HG03571 (cell line): ENCODE data around the gene HOXA2.

Experiments used
- ATAC-seq: cut with Tn5 transposase; IDR thresholded peaks from one replicate; pipeline ENCODE4 v1.9.1; 2021; ENCODE audit not compliant: unreplicated experiment

HOXA2 gene

GRCh38 chr7:27126596-27127327 lies 24.3 kb upstream of the HOXA2 start:
- no peak for ATAC-seq

GRCh38 chr7:27125986-27126394 lies 23.5 kb upstream of the HOXA2 start:
- ATAC-seq = no peak

GRCh38 chr7:27124902-27125689 lies 22.6 kb upstream of the HOXA2 start:
- ATAC-seq = no peak

GRCh38 chr7:27124096-27124901 lies 21.8 kb upstream of the HOXA2 start:
- no peak for ATAC-seq

- no peak for ATAC-seq
These were observed 21.1 kb upstream of the HOXA2 start for GRCh38 chr7:27123477-27124053.

- ATAC-seq = no peak
These were observed 20.6 kb upstream of the HOXA2 start for GRCh38 chr7:27123007-27123476.

GRCh38 chr7:27122077-27122910 lies 19.8 kb upstream of the HOXA2 start:
- ATAC-seq = no peak

GRCh38 chr7:27121684-27122076 lies 19.2 kb upstream of the HOXA2 start:
- ATAC-seq = no peak

GRCh38 chr7:27119412-27119911 lies 17.0 kb upstream of the HOXA2 start:
- no peak for ATAC-seq

- ATAC-seq = no peak
These were observed 16.1 kb upstream of the HOXA2 start for GRCh38 chr7:27118580-27118979.

GRCh38 chr7:27117887-27118491 lies 15.5 kb upstream of the HOXA2 start:
- no peak for ATAC-seq

GRCh38 chr7:27116962-27117886 lies 14.7 kb upstream of the HOXA2 start:
- ATAC-seq = no peak

- ATAC-seq = no peak
These were observed 13.8 kb upstream of the HOXA2 start for GRCh38 chr7:27116031-27116961.

- no peak for ATAC-seq
These were observed 12.9 kb upstream of the HOXA2 start for GRCh38 chr7:27115221-27116026.

GRCh38 chr7:27114881-27115220 lies 12.4 kb upstream of the HOXA2 start:
- no peak for ATAC-seq

- ATAC-seq = no peak
These were observed 11.7 kb upstream of the HOXA2 start for GRCh38 chr7:27113991-27114769.
